Hematopoietic multipotent progenitor cell treated with erythropoietin and hydrocortisone succinate and interleukin-3 and kit ligand, for 8 days (in vitro differentiated cells): ENCODE data around the gene LSM7.
"Not testable (repeated sequence)": the region's sequence is repeated elsewhere in the genome, so short reads cannot be mapped to it uniquely, and the experiment has no call there.

Source experiments
- DNase-seq: peaks from one replicate; pipeline ENCODE4 v3.0.0-alpha.2; 2015

LSM7 gene

GRCh38 chr19:2296141-2296540, 32.2 kb downstream of the LSM7 start:
- no peak for DNase-seq

- no peak for DNase-seq
Measured at GRCh38 chr19:2294687-2295335, 33.6 kb downstream of the LSM7 start.

DNA sequence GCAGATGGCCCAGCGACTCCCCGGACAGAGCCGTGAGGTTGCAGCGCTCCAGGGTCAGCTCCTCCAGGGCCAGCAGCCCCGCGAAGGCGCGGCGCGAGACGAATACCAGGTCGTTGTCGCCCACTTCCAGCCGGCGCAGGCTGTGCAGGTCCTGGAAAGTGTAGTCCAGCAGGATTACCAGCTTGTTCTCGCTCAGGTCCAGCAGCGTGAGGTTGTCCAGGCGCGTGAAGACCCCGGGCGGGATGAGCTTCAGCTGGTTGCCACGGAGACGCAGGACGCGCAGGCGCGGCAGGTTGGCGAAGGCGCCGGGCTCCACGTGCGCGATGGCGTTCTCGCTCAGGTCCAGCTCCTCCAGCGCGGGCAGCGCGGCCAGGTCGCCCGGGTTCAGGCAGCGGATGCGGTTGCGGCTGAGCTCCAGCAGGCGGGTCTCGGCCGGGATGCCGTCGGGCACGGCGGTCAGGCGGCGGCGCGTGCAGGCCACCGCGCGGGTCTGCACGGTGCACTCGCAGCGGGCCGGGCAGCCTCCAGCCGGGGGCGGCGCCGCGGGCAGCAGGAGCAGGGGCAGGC, 37.1 kb downstream of the LSM7 start:
- no peak for DNase-seq

DNA sequence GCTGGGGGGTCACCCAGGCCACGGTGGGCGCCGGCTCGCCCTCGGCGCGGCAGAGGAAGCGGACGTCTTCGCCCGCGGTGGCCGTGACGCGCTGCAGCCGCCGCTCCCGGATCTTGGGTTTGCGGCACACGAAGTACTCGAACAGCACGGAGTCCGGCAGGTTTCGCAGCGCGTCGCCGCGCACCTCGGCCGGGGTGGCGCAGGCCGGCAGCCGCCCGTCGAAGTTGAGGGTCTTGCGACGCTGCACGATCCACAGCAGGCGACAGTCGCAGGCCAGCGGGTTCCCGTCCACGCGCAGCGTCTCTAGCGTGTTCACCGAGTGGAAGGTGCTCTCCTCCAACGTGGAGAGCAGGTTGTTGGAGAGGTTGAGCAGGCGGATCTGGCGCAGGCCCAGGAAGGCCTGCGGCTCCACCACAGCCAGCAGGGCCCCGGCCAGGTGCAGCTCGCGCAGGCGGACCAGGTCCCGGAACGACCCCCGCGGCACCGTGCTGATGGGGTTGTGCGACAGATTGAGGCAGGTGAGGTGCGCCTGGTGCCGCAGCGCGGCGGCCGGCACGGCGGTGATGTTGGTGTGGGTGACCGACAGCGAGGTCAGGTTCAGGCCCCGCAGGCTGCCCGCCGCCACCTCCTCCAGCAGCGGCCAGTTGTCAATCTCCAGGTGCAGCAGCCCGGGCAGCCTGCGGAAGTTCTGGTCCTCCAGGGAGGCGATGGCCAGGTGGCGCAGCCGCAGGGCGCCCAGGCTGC, 37.8 kb downstream of the LSM7 start:
- DNase-seq = no peak

- DNase-seq = peak; percentile 60
Measured at GRCh38 chr19:2289714-2290435, 38.5 kb downstream of the LSM7 start.

DNA sequence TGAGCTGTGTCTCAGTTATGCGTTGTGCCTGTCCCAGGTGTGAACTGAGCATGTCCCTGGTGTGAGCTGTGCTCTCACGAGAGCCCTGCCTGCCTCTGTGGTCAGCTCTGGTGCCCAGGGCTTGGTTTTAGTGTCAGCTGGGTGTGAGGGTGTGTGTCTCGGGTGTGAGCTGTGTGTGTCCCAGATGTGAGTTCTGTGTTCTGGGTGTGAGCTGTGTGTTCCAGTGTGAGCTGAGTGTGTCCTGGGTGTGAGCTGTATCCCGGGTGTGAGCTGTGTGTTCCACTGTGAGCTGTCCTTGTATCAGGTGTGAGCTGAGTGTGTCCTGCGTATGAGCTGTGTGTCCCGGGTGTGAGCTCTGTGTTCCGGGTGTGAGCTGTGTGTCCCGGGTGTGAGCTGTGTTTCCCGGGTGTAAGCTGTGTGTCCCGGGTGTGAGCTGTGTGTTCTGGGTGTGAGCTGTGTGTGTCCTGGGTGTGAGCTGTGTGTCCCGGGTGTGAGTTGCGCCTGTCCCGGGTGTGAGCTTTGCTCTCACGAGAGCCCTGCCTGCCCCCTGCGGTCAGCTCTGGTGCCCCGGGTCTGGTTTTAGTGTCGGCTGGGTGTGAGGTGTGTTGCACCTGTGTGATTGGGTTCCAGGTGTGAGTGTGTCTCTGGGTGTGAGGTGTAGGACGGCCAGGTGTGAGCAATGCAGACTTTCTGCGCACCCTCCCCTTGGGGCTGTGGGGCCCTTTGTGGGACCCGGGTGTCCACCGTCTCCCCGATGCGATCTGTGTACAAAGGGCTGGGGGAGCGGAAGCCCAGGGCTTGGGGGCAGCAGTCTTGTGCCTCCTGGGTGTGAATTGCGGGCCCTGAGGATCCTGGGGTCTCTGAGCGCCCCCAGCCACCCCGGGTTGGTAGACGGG, 39.3 kb downstream of the LSM7 start:
- no peak for DNase-seq

GRCh38 chr19:2288338-2288817, 40.0 kb downstream of the LSM7 start:
- no peak for DNase-seq

DNA sequence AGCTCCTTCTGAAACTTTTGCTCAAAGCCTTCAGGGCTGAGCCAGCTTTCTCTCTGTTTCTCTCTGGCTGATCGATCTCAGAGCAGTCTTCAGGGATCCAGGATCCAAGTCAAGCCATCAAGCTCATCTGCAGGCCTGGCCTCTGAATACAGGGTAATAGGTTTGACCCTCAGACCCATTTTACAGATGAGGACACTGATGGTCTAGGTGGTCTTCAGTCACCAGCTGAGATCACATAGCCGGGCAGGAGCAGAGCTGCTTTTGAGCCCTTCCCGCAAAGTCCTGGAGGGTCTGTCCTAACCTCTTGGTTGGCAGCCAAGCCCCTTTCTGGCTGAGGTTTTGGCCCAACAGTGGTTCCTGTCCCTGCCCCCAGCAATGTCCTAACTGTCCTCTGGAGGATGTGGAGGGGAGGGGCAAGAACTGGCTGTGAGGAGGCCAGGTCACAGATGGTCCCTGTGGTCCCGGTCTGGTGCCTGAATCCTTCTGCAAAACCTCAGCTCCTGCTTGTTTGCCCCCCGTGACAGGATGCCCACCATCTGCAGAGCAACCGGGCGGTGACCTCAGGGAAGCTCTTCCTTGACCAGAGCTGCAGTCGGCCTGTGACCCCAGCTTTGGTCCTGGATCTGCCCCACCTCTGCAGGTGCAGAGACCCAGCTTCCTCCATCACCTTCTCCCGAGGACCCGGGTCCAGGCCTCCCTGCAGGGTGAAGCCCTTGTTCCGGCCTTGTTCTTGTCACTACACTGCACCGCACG, 40.6 kb downstream of the LSM7 start:
- no peak for DNase-seq

- DNase-seq = no peak
Measured at GRCh38 chr19:2286402-2287140, 41.8 kb downstream of the LSM7 start.

DNA sequence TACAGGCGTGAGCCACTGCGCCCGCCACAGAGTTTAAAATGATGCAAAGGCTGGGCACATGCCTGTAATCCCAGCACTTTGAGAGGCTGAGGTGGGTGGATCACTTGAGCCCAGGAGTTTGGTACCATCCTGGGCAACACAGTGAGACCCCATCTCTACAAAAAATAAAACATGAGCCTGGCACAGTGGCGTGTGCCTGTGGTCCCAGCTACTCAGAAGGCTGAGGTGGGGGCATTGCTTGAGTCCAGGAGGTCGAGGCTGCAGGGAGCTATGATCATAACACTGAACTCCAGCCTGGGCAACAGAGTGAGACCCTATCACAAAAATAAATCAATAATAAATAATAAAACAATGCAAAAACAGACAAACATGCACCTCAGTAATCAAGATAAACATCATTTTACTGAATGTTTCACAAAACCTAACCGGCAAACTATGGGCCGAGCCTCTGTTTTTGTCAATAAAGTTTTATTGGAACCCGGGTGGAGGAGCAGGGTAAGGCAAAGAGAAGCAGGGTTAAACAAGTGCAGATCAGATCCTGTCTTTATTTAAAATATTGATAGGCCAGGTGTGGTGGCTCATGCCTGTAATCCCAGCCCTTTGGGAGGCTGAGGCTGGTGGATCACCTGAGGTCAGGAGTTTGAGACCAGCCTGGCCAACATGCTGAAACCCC, 44.4 kb downstream of the LSM7 start:
- no peak for DNase-seq

DNA sequence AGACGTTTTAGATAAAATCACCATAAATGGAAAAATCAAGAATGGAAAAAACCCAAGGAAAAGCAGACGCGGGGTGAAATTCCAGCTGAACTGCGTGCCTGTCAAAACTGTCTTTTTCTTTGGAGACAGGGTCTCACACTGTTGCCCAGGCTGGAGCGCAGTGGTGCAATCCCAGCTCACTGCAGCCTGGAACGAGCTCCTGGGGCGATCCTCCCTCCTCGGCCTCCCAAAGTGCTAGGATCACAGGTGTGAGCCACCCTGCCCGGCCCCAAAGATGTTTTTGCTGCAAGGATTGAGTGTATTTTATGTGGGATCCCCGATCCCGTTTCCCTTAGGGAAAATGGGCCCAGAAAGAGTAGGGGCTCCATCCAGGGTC, 45.5 kb downstream of the LSM7 start:
- no peak for DNase-seq

GRCh38 chr19:2282062-2282861, 46.1 kb downstream of the LSM7 start, which contains the start of gene PEAK3:
Gene PEAK3, minus strand, starts transcription at chr19:2282175. Its CDS starts 1,244 bp downstream, at chr19:2280931.
- DNase-seq = peak; percentile 28

DNA sequence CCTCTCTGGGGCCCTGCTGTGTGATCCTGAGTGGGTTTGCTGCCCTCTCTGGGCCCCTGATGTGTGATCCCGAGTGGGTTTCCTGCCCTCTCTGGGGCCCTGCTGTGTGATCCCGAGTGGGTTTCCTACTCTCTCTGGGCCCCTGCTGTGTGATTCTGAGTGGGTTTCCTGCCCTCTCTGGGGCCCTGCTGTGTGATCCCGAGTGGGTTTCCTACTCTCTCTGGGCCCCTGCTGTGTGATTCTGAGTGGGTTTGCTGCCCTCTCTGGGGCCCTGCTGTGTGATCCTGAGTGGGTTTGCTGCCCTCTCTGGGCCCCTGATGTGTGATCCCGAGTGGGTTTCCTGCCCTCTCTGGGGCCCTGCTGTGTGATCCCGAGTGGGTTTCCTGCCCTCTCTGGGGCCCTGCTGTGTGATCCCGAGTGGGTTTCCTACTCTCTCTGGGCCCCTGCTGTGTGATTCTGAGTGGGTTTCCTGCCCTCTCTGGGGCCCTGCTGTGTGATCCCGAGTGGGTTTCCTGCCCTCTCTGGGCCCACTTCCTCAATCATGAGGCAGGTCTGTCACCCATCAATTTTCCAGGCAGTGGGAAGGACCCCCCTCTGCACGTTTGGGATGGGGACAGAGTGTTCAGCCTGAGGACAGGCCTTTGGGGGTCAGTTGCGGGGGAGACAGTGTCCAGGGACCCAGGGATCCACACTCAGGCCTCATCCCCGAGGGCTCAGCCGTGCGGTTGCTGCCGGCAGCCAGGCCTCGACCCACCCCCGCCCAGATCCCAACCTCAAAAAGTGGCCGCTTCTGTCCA, 46.9 kb downstream of the LSM7 start:
- DNase-seq = not testable (repeated sequence)

DNA sequence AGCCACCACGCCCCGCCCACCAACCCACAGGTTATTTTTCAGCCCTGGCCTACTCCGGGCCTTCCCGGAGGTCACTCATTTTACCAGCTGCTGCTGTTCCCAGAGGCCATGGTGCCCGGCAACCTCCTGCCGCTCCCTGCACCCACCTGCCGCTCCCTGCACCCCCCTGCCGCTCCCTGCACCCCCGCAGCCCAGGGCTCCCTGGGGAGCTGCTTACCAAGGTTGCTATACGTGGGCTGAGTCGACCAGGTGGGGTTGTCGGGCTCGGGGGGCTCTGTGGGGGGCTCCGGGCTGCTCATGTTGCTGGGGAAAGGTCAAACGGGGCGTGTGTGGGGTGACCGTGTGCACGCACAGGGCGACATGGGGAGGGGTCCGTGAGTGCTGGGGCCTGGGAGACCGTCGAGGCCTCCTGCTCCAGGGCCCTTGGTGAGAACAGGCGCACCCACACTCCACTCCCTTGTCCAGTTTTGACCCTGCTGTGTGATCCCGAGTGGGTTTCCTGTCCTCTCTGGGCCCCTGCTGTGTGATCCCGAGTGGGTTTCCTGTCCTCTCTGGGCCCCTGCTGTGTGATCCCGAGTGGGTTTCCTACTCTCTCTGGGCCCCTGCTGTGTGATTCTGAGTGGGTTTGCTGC, 47.6 kb downstream of the LSM7 start:
- DNase-seq = no peak

DNA sequence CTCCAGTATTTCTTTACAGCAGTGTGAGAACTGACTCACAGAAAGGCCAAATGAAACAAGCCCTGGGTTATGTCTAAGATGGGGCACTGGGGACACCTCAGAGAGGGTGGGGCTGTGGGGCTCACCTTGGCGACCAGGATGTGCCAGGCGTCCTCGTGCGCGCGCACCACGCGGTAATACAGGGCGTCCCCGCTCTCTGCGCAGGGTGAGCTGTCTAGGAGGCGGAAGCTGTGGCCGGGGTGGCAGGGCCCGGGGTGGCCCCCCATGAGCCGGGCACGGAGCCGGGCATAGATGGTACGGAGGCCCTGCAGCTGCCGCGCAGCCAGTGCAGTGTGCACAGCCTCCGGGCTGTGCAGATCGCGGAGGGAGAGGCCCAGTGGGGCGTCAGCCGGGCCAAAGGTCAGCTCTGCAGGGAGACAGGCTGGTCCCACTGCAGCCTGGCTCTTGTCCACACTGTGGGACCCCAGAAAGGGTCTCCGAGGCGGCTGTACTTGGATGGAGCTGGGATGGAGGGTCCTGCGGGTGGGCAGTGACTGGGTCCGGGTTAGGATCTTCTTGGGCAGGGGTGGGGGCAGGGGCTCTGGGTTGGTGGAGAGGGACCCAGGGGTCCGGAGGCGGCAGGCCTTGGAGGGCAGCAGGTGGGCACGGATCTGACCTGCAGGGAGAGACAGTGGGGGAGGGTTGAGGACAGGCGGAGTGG, 49.8 kb downstream of the LSM7 start:
- no peak for DNase-seq

- no peak for DNase-seq
Measured at GRCh38 chr19:2277138-2277537, 51.2 kb downstream of the LSM7 start.

GRCh38 chr19:2276429-2276986, 51.9 kb downstream of the LSM7 start:
- no peak for DNase-seq
